HCT116 (cell line): ENCODE measurements around the gene CPT1B.
A peak's percentile ranks its signal among the peaks of the same experiment; 100 is the strongest.

Experiments used
- EZH2 ChIP-seq: fragments of 200-600 bp; sonication (generic); IDR thresholded peaks from 2 replicates; pipeline ENCODE4 v1.6.1; 2017; ENCODE audit warnings: antibody characterized with exemption, mixed run types
- EZH2phosphoT487 ChIP-seq: fragments of 200-600 bp; IDR thresholded peaks from 2 replicates; pipeline ENCODE4 v1.6.1; 2018; ENCODE audit warnings: antibody characterized with exemption, borderline replicate concordance
- FOSL1 ChIP-seq: IDR thresholded peaks from 2 replicates; pipeline ENCODE4 v1.6.1; 2012; ENCODE audit warnings: low read depth
- POLR2A ChIP-seq: IDR thresholded peaks from 2 replicates; pipeline ENCODE4 v1.7.0; 2011; ENCODE audit warnings: borderline replicate concordance; ENCODE audit not compliant: insufficient read depth, insufficient read length; ENCODE audit errors: extremely low read depth
- POLR2AphosphoS5 ChIP-seq: IDR thresholded peaks from 2 replicates; pipeline ENCODE4 v1.6.1; 2011; ENCODE audit warnings: mild to moderate bottlenecking, low read depth, low read length, moderate library complexity
- SIN3A ChIP-seq: IDR thresholded peaks from 2 replicates; pipeline ENCODE4 v1.6.1; 2012; ENCODE audit warnings: low read depth
- TCF7L2 ChIP-seq: IDR thresholded peaks from 2 replicates; pipeline ENCODE4 v1.7.0; 2011; ENCODE audit warnings: borderline replicate concordance, inconsistent platforms; ENCODE audit not compliant: insufficient read depth, insufficient read length; ENCODE audit errors: extremely low read depth
- TF ChIP-seq, protein P1 (sequence below), 3 experiments: fragments of 200-600 bp in 1 of 3; sonication (generic) in 1 of 3; IDR thresholded peaks in 2 of 3; conservative IDR thresholded peaks in 1 of 3; 2 replicates each; pipeline ENCODE4 v1.5.1; 2012 to 2017; ENCODE audit warnings: low read depth in 2 of 3, low read length in 2 of 3, antibody characterized with exemption in 1 of 3, borderline replicate concordance in 1 of 3, control low read depth in 1 of 3, mild to moderate bottlenecking in 1 of 3, mixed read lengths in 1 of 3, mixed run types in 1 of 3, moderate library complexity in 1 of 3; ENCODE audit not compliant: insufficient read depth in 1 of 3
- TF ChIP-seq, protein P2 (sequence below): IDR thresholded peaks from 2 replicates; pipeline ENCODE4 v1.6.1; 2012

DNA sequence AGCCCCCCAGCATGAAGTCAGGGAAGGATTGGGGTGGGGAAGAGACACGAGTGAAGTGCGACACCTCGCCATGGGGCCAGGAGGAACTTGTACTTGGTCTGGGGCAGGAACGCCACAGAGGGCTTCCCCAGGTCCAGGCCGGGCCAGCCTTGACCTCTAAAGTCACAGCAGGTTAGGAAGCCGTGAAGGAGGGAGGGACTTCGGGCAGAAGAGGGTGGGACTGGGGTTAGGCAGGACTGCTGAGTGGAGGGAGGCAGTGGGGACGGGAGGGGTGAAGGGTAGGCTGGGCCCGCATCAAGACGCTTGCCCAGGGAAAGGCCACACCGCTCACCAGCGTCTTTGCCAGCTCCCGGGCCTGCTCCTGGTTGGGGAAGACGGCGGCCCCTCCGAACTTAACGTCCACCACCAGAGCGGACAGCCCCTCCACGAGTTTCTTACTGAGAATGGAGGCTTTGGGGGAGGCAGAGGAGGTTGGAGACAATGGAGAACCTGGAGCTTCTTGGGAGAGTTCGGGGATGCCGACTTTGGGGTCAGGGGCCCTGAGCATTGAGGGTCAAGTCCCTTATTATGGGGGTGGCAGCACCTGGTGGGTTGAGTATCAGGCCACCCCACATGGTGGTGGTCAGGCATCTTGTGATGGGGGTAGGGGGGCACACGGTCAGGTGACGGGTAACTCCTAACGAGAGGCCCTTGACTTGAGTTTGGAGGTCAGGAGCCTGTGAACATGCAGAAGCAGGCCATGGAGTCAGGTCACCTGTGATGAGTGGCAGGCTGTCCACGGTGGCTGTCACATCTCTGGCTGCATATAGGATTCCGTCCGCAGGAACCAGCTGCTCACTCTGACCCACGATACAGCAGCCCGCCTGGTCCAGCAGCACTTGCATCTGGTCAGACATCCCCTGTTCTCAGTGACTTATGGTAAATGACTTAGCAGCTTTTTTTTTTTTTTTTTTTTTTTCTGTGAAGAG is 51.1 kb downstream of the CPT1B start:
- TF ChIP-seq SIN3A (no peak), EZH2phosphoT487 (no peak), POLR2AphosphoS5 (peak; percentile 62), TCF7L2 (no peak), EZH2 (no peak), POLR2A (peak; percentile 94), FOSL1 (no peak)
- TF ChIP-seq, protein P1, sequence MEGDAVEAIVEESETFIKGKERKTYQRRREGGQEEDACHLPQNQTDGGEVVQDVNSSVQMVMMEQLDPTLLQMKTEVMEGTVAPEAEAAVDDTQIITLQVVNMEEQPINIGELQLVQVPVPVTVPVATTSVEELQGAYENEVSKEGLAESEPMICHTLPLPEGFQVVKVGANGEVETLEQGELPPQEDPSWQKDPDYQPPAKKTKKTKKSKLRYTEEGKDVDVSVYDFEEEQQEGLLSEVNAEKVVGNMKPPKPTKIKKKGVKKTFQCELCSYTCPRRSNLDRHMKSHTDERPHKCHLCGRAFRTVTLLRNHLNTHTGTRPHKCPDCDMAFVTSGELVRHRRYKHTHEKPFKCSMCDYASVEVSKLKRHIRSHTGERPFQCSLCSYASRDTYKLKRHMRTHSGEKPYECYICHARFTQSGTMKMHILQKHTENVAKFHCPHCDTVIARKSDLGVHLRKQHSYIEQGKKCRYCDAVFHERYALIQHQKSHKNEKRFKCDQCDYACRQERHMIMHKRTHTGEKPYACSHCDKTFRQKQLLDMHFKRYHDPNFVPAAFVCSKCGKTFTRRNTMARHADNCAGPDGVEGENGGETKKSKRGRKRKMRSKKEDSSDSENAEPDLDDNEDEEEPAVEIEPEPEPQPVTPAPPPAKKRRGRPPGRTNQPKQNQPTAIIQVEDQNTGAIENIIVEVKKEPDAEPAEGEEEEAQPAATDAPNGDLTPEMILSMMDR (IDR thresholded peaks at IDR 0.05 in 2 of 3, conservative IDR thresholded peaks at IDR 0.05 in 1 of 3; ENCODE audit: borderline replicate concordance in 1 of 3, insufficient read depth in 1 of 3, low read depth in 2 of 3, low read length in 2 of 3): no peak
- TF ChIP-seq, protein P2, sequence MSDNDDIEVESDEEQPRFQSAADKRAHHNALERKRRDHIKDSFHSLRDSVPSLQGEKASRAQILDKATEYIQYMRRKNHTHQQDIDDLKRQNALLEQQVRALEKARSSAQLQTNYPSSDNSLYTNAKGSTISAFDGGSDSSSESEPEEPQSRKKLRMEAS: no peak
